Esophagus squamous epithelium (tissue), 5 donors: ENCODE measurements around the gene CLPTM1L. TPM values are rescaled to one million over a fixed set of nuclear protein-coding genes. Genes with fewer than 3 reads are reported as not detected.

Experiments used
- DNase-seq: peaks from one replicate; lab custom pipeline; 2025; lab: John Stamatoyannopoulos, UW
- H3K27ac ChIP-seq, 4 donors: fragments of 200-600 bp; sonication (generic); one replicate each; pipeline ENCODE4 v1.5.1; 2016 to 2019; ENCODE audit warnings: mild to moderate bottlenecking in 1 of 4
- H3K27me3 ChIP-seq, 4 donors: fragments of 200-600 bp; sonication (generic); 1 replicate in 3 of 4; 2 replicates in 1 of 4; pipeline versions ENCODE4 v1.5.1 to v1.6.0; 2017 to 2021; ENCODE audit warnings: antibody characterized with exemption in 1 of 4
- H3K36me3 ChIP-seq, 3 donors: fragments of 200-600 bp; sonication (generic); one replicate each; pipeline ENCODE4 v1.5.1; 2016 to 2019
- H3K4me1 ChIP-seq, 3 donors: fragments of 200-600 bp; sonication (generic); one replicate each; pipeline ENCODE4 v1.5.1; 2017 to 2019
- H3K4me3 ChIP-seq, 4 donors: fragments of 200-600 bp; sonication (generic); 1 replicate in 3 of 4; 2 replicates in 1 of 4; pipeline ENCODE4 v1.5.1; 2016 to 2019; ENCODE audit warnings: mild to moderate bottlenecking in 2 of 4, moderate library complexity in 1 of 4
- H3K9me3 ChIP-seq, 3 donors: fragments of 200-600 bp; sonication (generic); one replicate each; pipeline ENCODE4 v1.5.1; 2016 to 2019
- POLR2A ChIP-seq, 4 donors: fragments of 450-650 bp; IDR thresholded peaks; one replicate each; pipeline ENCODE4 v1.6.1; 2017; ENCODE audit warnings: antibody characterized with exemption in 4 of 4, mild to moderate bottlenecking in 4 of 4, moderate library complexity in 3 of 4
- WGBS, 2 donors: methylation state at CpG; one replicate each; pipeline ENCODE4 v1.1.5; 2018; 5-methylcytosine and 5-hydroxymethylcytosine counted together
- intact Hi-C: fragments of 100-400 bp; cut with DNase I; formaldehyde crosslinking; loops from one replicate; pipeline ENCODE4 v1.15.0; 2022
- total RNA-seq, 4 donors: library from RNA; depleted of rRNA; stranded (reverse); fragments of >200 nt; gene quantifications; one replicate each; pipeline ENCODE4 v1.1.0, GENCODE V29; 2016
- TF ChIP-seq, protein P1 (sequence below), 6 experiments: fragments of 450-650 bp in 4 of 6; fragments of 200-600 bp in 2 of 6; sonication (generic) in 2 of 6; IDR thresholded peaks; one replicate each; pipeline ENCODE4 v1.5.1; 2016 to 2019; ENCODE audit warnings: antibody characterized with exemption in 6 of 6, mild to moderate bottlenecking in 4 of 6, moderate library complexity in 4 of 6
- donor health status: DM: yes; HTN: yes; CAD: no.

The CLPTM1L gene
- total RNA-seq, 4 donors from 2014 or later: 42.8 to 75.2 (median 65.1) TPM

DNA sequence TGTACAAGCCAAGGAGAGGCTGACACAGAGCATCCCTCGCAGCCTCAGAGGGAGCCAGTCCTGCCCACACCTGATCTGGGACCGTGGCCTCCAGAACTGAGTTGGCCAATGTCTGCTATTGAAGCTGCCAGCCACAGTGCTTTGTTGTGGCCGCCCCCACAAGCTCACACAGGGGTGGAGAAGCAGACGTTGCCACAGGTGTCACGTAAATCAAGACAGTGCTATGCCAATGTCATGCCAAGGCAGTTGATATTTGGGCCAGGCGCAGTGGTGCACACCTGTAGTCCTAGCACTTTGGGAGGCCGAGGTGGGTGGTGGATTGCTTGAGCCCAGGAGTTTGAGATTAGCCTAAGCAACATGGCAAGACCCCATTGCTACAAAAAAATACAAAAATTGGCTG, 32.7 kb downstream of the CLPTM1L start:
- no peak for TF ChIP-seq POLR2A (IDR thresholded peaks at IDR 0.05)
- TF ChIP-seq, protein P1, sequence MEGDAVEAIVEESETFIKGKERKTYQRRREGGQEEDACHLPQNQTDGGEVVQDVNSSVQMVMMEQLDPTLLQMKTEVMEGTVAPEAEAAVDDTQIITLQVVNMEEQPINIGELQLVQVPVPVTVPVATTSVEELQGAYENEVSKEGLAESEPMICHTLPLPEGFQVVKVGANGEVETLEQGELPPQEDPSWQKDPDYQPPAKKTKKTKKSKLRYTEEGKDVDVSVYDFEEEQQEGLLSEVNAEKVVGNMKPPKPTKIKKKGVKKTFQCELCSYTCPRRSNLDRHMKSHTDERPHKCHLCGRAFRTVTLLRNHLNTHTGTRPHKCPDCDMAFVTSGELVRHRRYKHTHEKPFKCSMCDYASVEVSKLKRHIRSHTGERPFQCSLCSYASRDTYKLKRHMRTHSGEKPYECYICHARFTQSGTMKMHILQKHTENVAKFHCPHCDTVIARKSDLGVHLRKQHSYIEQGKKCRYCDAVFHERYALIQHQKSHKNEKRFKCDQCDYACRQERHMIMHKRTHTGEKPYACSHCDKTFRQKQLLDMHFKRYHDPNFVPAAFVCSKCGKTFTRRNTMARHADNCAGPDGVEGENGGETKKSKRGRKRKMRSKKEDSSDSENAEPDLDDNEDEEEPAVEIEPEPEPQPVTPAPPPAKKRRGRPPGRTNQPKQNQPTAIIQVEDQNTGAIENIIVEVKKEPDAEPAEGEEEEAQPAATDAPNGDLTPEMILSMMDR (IDR thresholded peaks at IDR 0.05): no peak
- WGBS, 2 donors: 60 to 72% methylated on average over 4 to 5 of the region's 7 CpGs
- H3K27me3 ChIP-seq: peaks cover 0 to 55% (median 0%) of the 10 kb centered on the region in 4 donors
- no peak for DNase-seq
- H3K36me3 ChIP-seq: peaks cover 0 to 4% (median 0%) of the 10 kb centered on the region in 3 donors
- intact Hi-C loops: no loop called here
- H3K4me3 ChIP-seq: no peak overlapping the region
- peaks cover 0 to 38% (median 14%) of the 10 kb centered on the region in 3 donors for H3K4me1 ChIP-seq
- H3K27ac ChIP-seq: no peak overlapping the region
- H3K9me3 ChIP-seq: no peaks in the 10 kb centered on the region

DNA sequence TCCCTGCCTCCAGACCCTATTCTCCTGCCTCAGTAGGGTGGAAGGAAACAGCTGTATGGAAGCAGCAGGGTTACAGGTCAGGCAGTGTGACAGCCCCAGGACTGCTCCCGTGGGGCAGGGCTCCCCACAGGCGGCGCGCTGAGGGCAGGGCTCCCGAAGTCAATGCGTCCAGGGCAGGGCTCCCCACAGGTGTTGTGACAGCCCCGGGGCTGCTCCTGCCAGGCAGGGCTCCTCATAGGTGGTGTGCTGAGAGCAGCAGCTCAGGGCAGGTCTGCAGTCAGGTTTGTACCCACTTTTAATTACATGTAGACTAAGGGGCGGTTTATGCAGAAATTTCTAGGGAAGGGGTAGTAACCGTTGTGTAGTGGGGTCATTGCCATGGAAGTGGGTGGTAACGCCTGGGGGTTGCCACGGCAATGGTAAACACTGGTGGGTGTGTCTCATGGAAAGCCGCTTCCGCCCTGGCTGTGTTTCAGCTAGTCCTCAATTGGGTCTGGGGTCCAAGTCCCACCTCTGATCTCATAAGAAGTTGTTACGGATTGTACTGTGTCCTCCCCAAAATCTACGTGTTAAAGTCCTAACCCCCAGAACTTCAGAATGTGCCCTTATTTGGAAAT, 33.4 kb downstream of the CLPTM1L start:
- intact Hi-C loops: no loop called here
- 84 to 95% methylated on average over 7 to 8 of the region's 15 CpGs for WGBS, 2 donors
- no peak overlapping the region for H3K4me3 ChIP-seq
- no peaks in the 10 kb centered on the region for H3K9me3 ChIP-seq
- peaks cover 0 to 35% (median 10%) of the 10 kb centered on the region in 3 donors for H3K4me1 ChIP-seq
- H3K27ac ChIP-seq: no peak overlapping the region
- TF ChIP-seq, protein P1 (IDR thresholded peaks at IDR 0.05): no peak
- TF ChIP-seq POLR2A (IDR thresholded peaks at IDR 0.05): no peak
- H3K36me3 ChIP-seq: no peaks in the 10 kb centered on the region
- DNase-seq: no peak
- peaks cover 0 to 55% (median 0%) of the 10 kb centered on the region in 4 donors for H3K27me3 ChIP-seq

DNA sequence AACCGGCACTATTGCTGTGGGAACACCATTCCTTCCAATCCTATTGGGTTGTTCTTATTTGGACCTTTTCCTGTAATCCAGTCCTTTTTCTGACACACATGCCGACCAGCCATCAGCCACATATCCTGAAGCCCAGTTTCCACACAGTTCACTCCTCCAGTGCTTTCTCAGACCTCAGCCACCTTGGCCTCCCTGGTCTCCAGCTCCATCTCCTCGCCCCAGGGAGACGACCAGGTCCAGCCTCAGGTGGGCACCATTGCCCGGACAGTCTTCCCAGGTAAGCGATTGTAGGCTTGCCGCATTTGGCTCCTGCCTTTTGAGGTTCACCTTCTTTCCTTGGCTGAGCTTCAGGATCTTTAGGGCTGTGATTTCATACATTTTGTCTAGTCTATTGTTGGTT, 34.8 kb downstream of the CLPTM1L start:
- H3K9me3 ChIP-seq: no peaks in the 10 kb centered on the region
- TF ChIP-seq POLR2A (IDR thresholded peaks at IDR 0.05): no peak
- TF ChIP-seq, protein P1 (IDR thresholded peaks at IDR 0.05): no peak
- H3K27me3 ChIP-seq: peaks cover 0 to 55% (median 0%) of the 10 kb centered on the region in 4 donors
- peaks cover 0 to 21% (median 0%) of the 10 kb centered on the region in 3 donors for H3K4me1 ChIP-seq
- 88 to 92% methylated on average over 7 of the region's 7 CpGs for WGBS, 2 donors
- no peaks in the 10 kb centered on the region for H3K36me3 ChIP-seq
- intact Hi-C loops: no loop called here
- no peak for DNase-seq
- H3K4me3 ChIP-seq: no peak overlapping the region
- no peak overlapping the region for H3K27ac ChIP-seq

DNA sequence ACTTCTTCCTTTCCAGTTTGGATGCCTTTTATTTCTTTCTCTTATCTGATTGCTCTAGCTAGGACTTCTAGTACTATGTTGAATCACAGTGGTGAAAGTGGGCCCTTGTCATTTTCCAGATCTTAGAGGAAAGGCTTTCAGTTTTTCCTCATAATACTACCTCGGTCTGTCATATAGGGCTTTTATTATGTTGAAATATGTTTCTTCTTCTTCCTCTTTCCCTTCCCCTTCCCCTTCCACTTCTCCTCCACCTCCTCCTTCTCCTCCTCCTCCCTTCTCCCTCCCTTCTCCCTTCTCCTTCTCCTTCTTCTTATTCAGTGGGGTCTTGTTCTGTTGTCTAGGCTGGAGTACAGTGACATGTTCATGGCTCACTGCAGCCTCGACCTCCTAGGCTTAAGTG, 40.9 kb downstream of the CLPTM1L start:
- WGBS, 2 donors: 57 to 71% methylated on average over 2 of the region's 2 CpGs
- DNase-seq: no peak
- H3K27me3 ChIP-seq: peaks cover 0 to 22% (median 0%) of the 10 kb centered on the region in 4 donors
- H3K36me3 ChIP-seq: no peaks in the 10 kb centered on the region
- H3K4me1 ChIP-seq: no peaks in the 10 kb centered on the region
- no peaks in the 10 kb centered on the region for H3K9me3 ChIP-seq
- H3K4me3 ChIP-seq: no peak overlapping the region
- intact Hi-C loops: no loop called here
- TF ChIP-seq, protein P1 (IDR thresholded peaks at IDR 0.05): no peak
- TF ChIP-seq POLR2A (IDR thresholded peaks at IDR 0.05): no peak
- no peak overlapping the region for H3K27ac ChIP-seq

DNA sequence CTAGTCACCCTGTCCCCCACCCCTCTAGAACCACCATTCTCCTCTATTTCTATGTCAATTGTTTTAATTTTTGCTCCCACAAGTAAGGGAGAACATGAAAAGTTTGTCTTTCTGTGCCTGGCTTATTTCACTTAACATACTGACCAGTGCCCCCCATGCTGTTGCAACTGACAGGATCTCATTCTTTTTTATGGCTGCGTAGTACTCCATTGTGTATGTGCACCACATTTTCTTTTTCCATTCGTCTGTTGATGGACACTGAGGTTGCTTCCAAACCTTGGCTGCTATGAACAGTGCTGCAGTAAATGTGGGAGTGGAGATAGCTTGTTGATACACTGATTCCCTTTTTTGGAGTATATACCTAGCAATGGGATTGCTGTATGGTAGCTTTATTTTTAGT, 42.6 kb downstream of the CLPTM1L start:
- peaks cover 0 to 33% (median 0%) of the 10 kb centered on the region in 4 donors for H3K27me3 ChIP-seq
- no peak overlapping the region for H3K27ac ChIP-seq
- no peaks in the 10 kb centered on the region for H3K36me3 ChIP-seq
- no peak for TF ChIP-seq POLR2A (IDR thresholded peaks at IDR 0.05)
- TF ChIP-seq, protein P1 (IDR thresholded peaks at IDR 0.05): no peak
- H3K4me3 ChIP-seq: no peak overlapping the region
- no peaks in the 10 kb centered on the region for H3K9me3 ChIP-seq
- DNase-seq: no peak
- H3K4me1 ChIP-seq: no peaks in the 10 kb centered on the region
- 90 to 94% methylated on average over 2 of the region's 2 CpGs for WGBS, 2 donors
- intact Hi-C loops: no loop called here
